ENCODE results near the gene RAB41.
"Not testable (repeated sequence)": the region's sequence is repeated elsewhere in the genome, so short reads cannot be mapped to it uniquely, and the experiment has no call there.

RAB41 gene

DNA sequence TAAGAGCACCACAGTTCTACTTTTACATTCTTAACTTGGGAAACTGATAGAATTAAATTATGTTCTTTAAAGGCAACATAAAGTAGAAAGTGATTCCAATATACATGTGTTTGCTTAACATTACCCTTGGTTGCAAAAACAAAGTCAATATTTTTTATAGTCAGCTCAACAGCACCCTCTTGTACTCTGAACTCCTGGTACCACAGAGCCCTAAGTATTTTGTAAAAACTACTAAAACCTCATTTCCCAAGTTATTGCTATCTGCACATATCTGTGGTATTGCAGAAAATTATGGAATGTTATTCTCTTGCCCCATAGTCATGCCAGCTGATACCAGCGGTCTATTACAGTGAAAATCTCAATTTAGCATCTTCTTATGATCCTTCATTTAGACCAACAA is 10.8 kb downstream of the RAB41 start:
- DNase-seq = no peak

DNA sequence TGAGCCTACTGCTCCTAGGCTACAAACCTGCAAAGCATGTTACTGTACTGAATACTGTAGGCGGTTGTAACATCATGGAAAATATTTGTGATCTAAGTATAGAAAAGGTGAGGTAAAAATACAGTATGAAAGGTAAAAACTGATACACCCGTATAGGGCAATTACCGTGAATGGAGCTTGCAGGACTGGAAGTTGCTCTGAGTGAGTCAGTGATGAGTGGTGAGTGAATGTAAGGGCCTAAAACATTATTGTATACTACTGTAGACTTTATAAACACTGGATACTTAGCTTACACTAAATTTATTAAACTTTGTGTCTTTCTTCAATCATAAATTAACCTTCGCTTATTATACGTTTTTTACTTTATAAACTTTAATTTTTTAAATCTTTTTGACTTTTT is 11.6 kb downstream of the RAB41 start:
- no peak for DNase-seq

GRCh38 chrX:70301716-70302115 is 19.7 kb downstream of the RAB41 start:
- no peak for DNase-seq

- no peak for DNase-seq
Observed at GRCh38 chrX:70313503-70313902, 31.5 kb downstream of the RAB41 start.

- DNase-seq = no peak
Observed at GRCh38 chrX:70322784-70323183, 40.8 kb downstream of the RAB41 start.

GRCh38 chrX:70323628-70324027 is 41.7 kb downstream of the RAB41 start:
- not testable (repeated sequence) for DNase-seq

- no peak for DNase-seq
Observed at GRCh38 chrX:70324326-70324725, 42.4 kb downstream of the RAB41 start.

- no peak for DNase-seq
Observed at GRCh38 chrX:70331161-70331560, 49.2 kb downstream of the RAB41 start.

GRCh38 chrX:70332600-70332999 is 50.6 kb downstream of the RAB41 start:
- DNase-seq = no peak

All from NK-92 treated with Interleukin-12 subunit alpha and Interleukin-12 subunit beta, amount 100 ng/mL, for 24 hours (cell line).